Measurements from ENCODE around the gene KRTAP16-1.

The KRTAP16-1 gene

GRCh38 chr17:41340494-41340893 lies 31.4 kb upstream of the KRTAP16-1 start:
- Histone ChIP-seq H3K9ac (ENCODE audit: low read length) (no peak overlapping the region), H3K4me3 (ENCODE audit: low read length) (no peak overlapping the region), H3K27me3 (ENCODE audit: control insufficient read depth, insufficient read depth, low read length) (no peaks in the 10 kb centered on the region), H3K36me3 (ENCODE audit: control insufficient read depth, low read depth, low read length) (no peaks in the 10 kb centered on the region), H3K4me1 (ENCODE audit: control insufficient read depth, low read depth, low read length) (no peaks in the 10 kb centered on the region), H3K9me3 (ENCODE audit: control insufficient read depth, low read depth, low read length) (no peaks in the 10 kb centered on the region), H3K27ac (ENCODE audit: low read length) (no peak overlapping the region)

GRCh38 chr17:41339571-41340172 lies 30.6 kb upstream of the KRTAP16-1 start:
- Histone ChIP-seq H3K4me1 (ENCODE audit: control insufficient read depth, low read depth, low read length) (no peaks in the 10 kb centered on the region), H3K27ac (ENCODE audit: low read length) (no peak overlapping the region), H3K27me3 (ENCODE audit: control insufficient read depth, insufficient read depth, low read length) (no peaks in the 10 kb centered on the region), H3K4me3 (ENCODE audit: low read length) (no peak overlapping the region), H3K36me3 (ENCODE audit: control insufficient read depth, low read depth, low read length) (no peaks in the 10 kb centered on the region), H3K9ac (ENCODE audit: low read length) (no peak overlapping the region), H3K9me3 (ENCODE audit: control insufficient read depth, low read depth, low read length) (no peaks in the 10 kb centered on the region)

GRCh38 chr17:41338961-41339485 lies 29.9 kb upstream of the KRTAP16-1 start:
- Histone ChIP-seq H3K9ac (ENCODE audit: low read length) (no peak overlapping the region), H3K27ac (ENCODE audit: low read length) (no peak overlapping the region), H3K4me3 (ENCODE audit: low read length) (no peak overlapping the region), H3K27me3 (ENCODE audit: control insufficient read depth, insufficient read depth, low read length) (no peaks in the 10 kb centered on the region), H3K4me1 (ENCODE audit: control insufficient read depth, low read depth, low read length) (no peaks in the 10 kb centered on the region), H3K9me3 (ENCODE audit: control insufficient read depth, low read depth, low read length) (no peaks in the 10 kb centered on the region), H3K36me3 (ENCODE audit: control insufficient read depth, low read depth, low read length) (no peaks in the 10 kb centered on the region)

GRCh38 chr17:41335747-41336146 lies 26.6 kb upstream of the KRTAP16-1 start:
- Histone ChIP-seq H3K9me3 (ENCODE audit: control insufficient read depth, low read depth, low read length) (no peaks in the 10 kb centered on the region), H3K27ac (ENCODE audit: low read length) (no peak overlapping the region), H3K4me1 (ENCODE audit: control insufficient read depth, low read depth, low read length) (no peaks in the 10 kb centered on the region), H3K27me3 (ENCODE audit: control insufficient read depth, insufficient read depth, low read length) (no peaks in the 10 kb centered on the region), H3K36me3 (ENCODE audit: control insufficient read depth, low read depth, low read length) (no peaks in the 10 kb centered on the region), H3K4me3 (ENCODE audit: low read length) (no peak overlapping the region), H3K9ac (ENCODE audit: low read length) (no peak overlapping the region)

GRCh38 chr17:41334385-41335305 lies 25.5 kb upstream of the KRTAP16-1 start:
- H3K9ac ChIP-seq (ENCODE audit: low read length), result no peak overlapping the region
- no peaks in the 10 kb centered on the region for H3K27me3 ChIP-seq (ENCODE audit: control insufficient read depth, insufficient read depth, low read length)
- H3K4me3 ChIP-seq (ENCODE audit: low read length), result no peak overlapping the region
- no peak overlapping the region for H3K27ac ChIP-seq (ENCODE audit: low read length)
- H3K4me1 ChIP-seq (ENCODE audit: control insufficient read depth, low read depth, low read length), result no peaks in the 10 kb centered on the region
- no peaks in the 10 kb centered on the region for H3K36me3 ChIP-seq (ENCODE audit: control insufficient read depth, low read depth, low read length)
- H3K9me3 ChIP-seq (ENCODE audit: control insufficient read depth, low read depth, low read length), result no peaks in the 10 kb centered on the region

GRCh38 chr17:41333836-41334235 lies 24.7 kb upstream of the KRTAP16-1 start:
- no peaks in the 10 kb centered on the region for H3K36me3 ChIP-seq (ENCODE audit: control insufficient read depth, low read depth, low read length)
- H3K4me3 ChIP-seq (ENCODE audit: low read length), result no peak overlapping the region
- H3K4me1 ChIP-seq (ENCODE audit: control insufficient read depth, low read depth, low read length), result no peaks in the 10 kb centered on the region
- H3K27me3 ChIP-seq (ENCODE audit: control insufficient read depth, insufficient read depth, low read length), result no peaks in the 10 kb centered on the region
- no peaks in the 10 kb centered on the region for H3K9me3 ChIP-seq (ENCODE audit: control insufficient read depth, low read depth, low read length)
- H3K27ac ChIP-seq (ENCODE audit: low read length), result no peak overlapping the region
- H3K9ac ChIP-seq (ENCODE audit: low read length), result no peak overlapping the region

DNA sequence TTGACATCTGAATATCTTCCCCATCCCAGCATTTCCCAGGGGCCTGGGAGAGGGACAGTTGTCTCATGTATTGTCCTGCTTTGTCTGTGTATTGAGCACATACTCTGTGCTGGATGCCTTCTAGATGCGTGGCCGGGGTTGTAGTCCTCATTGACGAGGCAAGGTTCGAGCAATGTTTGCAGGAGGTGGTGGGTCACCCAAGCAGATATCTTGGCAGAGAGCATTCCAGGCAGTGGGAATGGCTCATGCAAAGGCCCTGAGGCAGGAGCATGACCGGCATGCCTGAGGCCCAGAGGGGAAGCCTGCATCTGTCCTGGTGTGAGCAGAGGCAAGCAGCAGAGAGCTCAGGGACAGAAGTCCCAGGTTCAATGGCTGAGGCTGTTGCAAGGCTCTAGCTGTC lies 24.0 kb upstream of the KRTAP16-1 start:
- Histone ChIP-seq H3K9me3 (ENCODE audit: control insufficient read depth, low read depth, low read length) (no peaks in the 10 kb centered on the region), H3K27me3 (ENCODE audit: control insufficient read depth, insufficient read depth, low read length) (no peaks in the 10 kb centered on the region), H3K4me3 (ENCODE audit: low read length) (no peak overlapping the region), H3K36me3 (ENCODE audit: control insufficient read depth, low read depth, low read length) (no peaks in the 10 kb centered on the region), H3K27ac (ENCODE audit: low read length) (no peak overlapping the region), H3K4me1 (ENCODE audit: control insufficient read depth, low read depth, low read length) (no peaks in the 10 kb centered on the region), H3K9ac (ENCODE audit: low read length) (no peak overlapping the region)

DNA sequence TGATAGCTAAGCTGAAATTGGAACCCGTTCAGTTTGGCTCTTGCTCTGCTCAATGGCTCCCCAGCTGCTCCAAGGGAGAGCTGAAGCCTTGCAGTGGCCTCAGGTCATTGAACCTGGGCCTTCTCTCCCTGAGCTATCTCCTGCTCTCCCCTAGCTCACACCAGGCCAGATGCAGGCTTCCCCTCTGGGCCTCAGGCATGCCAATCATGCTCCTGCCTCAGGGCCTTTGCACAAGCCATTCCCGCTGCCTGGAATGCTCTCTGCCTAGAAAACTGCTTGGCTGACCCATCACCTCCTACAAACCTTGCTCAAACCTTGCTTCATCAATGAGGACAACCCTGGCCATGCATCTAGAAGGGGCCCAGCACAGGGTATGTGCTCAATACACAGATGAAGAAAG lies 23.1 kb upstream of the KRTAP16-1 start:
- H3K27ac ChIP-seq (ENCODE audit: low read length), result no peak overlapping the region
- no peaks in the 10 kb centered on the region for H3K36me3 ChIP-seq (ENCODE audit: control insufficient read depth, low read depth, low read length)
- H3K27me3 ChIP-seq (ENCODE audit: control insufficient read depth, insufficient read depth, low read length), result no peaks in the 10 kb centered on the region
- H3K4me3 ChIP-seq (ENCODE audit: low read length), result no peak overlapping the region
- no peaks in the 10 kb centered on the region for H3K4me1 ChIP-seq (ENCODE audit: control insufficient read depth, low read depth, low read length)
- H3K9ac ChIP-seq (ENCODE audit: low read length), result no peak overlapping the region
- H3K9me3 ChIP-seq (ENCODE audit: control insufficient read depth, low read depth, low read length), result no peaks in the 10 kb centered on the region

DNA sequence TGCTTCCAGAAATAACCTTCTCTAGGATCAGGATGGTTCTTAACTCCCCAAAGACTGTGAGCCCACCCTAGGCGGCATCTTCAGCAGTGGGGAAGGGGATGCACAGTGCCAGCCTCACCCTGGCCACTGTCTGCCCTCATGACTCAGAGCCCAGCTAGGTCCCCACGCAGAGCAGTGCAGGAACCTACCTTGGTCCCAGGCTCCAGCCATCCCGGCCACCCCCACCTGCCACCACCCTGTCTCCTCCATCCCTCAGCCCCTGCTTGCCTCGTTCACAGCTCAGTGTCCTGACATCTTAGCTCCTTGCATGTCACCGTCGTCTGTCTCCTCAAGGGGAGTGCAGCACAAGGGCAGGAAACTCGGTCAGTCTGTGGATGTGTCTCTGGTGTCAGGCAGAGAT lies 22.5 kb upstream of the KRTAP16-1 start:
- H3K36me3 ChIP-seq (ENCODE audit: control insufficient read depth, low read depth, low read length), result no peaks in the 10 kb centered on the region
- H3K9ac ChIP-seq (ENCODE audit: low read length), result no peak overlapping the region
- no peaks in the 10 kb centered on the region for H3K4me1 ChIP-seq (ENCODE audit: control insufficient read depth, low read depth, low read length)
- no peak overlapping the region for H3K4me3 ChIP-seq (ENCODE audit: low read length)
- no peaks in the 10 kb centered on the region for H3K9me3 ChIP-seq (ENCODE audit: control insufficient read depth, low read depth, low read length)
- H3K27me3 ChIP-seq (ENCODE audit: control insufficient read depth, insufficient read depth, low read length), result no peaks in the 10 kb centered on the region
- H3K27ac ChIP-seq (ENCODE audit: low read length), result no peak overlapping the region

DNA sequence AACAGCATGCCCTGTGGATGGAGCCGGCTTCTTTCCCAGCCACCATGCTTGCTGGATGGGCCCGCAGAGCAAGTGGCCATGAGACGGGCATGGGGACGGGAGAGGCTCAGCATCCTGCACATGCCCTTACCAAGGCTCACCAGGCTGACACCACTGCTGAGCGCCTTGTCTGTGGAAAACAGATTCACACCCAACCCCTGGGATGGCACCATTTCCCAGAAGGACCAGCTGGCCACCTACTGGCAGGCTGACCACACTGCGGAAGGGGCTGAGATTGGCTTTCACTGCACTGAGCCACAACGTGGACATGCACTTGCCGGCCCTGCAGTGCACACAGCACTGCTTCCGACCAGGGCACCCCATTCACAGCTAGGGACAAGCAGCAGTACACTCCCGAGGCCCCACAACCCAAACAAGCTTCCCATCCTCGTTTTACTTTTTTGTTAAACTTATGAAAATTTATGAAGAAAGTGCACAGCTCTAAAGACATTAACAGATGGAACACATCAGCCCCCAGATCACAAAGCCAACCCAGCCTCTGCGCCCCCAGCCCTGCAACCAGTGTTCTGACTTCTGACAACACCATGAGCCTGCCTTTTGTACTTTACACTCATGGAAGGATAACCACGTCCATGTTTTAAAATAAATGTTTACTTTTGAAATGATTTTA lies 20.3 kb upstream of the KRTAP16-1 start:
- Histone ChIP-seq H3K4me1 (ENCODE audit: control insufficient read depth, low read depth, low read length) (no peaks in the 10 kb centered on the region), H3K9me3 (ENCODE audit: control insufficient read depth, low read depth, low read length) (no peaks in the 10 kb centered on the region), H3K36me3 (ENCODE audit: control insufficient read depth, low read depth, low read length) (no peaks in the 10 kb centered on the region), H3K4me3 (ENCODE audit: low read length) (no peak overlapping the region), H3K27me3 (ENCODE audit: control insufficient read depth, insufficient read depth, low read length) (no peaks in the 10 kb centered on the region), H3K9ac (ENCODE audit: low read length) (no peak overlapping the region), H3K27ac (ENCODE audit: low read length) (no peak overlapping the region)

GRCh38 chr17:41328207-41328606 lies 19.1 kb upstream of the KRTAP16-1 start:
- H3K9ac ChIP-seq (ENCODE audit: low read length), result no peak overlapping the region
- no peak overlapping the region for H3K4me3 ChIP-seq (ENCODE audit: low read length)
- no peaks in the 10 kb centered on the region for H3K27me3 ChIP-seq (ENCODE audit: control insufficient read depth, insufficient read depth, low read length)
- H3K9me3 ChIP-seq (ENCODE audit: control insufficient read depth, low read depth, low read length), result no peaks in the 10 kb centered on the region
- no peaks in the 10 kb centered on the region for H3K36me3 ChIP-seq (ENCODE audit: control insufficient read depth, low read depth, low read length)
- H3K27ac ChIP-seq (ENCODE audit: low read length), result no peak overlapping the region
- no peaks in the 10 kb centered on the region for H3K4me1 ChIP-seq (ENCODE audit: control insufficient read depth, low read depth, low read length)
